NK-92 (cell line): ENCODE measurements around the gene PANK4.

Experiments used
- DNase-seq: peaks from one replicate; lab custom pipeline; 2025; ENCODE audit not compliant: unreplicated experiment; lab: John Stamatoyannopoulos, UW

The PANK4 gene

GRCh38 chr1:2480236-2480985, 46.0 kb downstream of the PANK4 start:
- no peak for DNase-seq

- DNase-seq: no peak
Observed at GRCh38 chr1:2479618-2480017, 46.8 kb downstream of the PANK4 start.

GRCh38 chr1:2479186-2479585, 47.2 kb downstream of the PANK4 start:
- DNase-seq: no peak

GRCh38 chr1:2477791-2478499, 48.5 kb downstream of the PANK4 start:
- DNase-seq: no peak

GRCh38 chr1:2477309-2477708, 49.1 kb downstream of the PANK4 start:
- DNase-seq: no peak

GRCh38 chr1:2476061-2476999, 50.1 kb downstream of the PANK4 start, which contains the start of gene PLCH2:
PLCH2 (plus strand) TSS chr1:2476289; CDS start chr1:2476589, 300 bp downstream.
- no peak for DNase-seq

- no peak for DNase-seq
Observed at GRCh38 chr1:2475571-2475970, 50.8 kb downstream of the PANK4 start.

GRCh38 chr1:2474933-2475371, 51.4 kb downstream of the PANK4 start:
- DNase-seq: no peak

GRCh38 chr1:2474104-2474844, 52.1 kb downstream of the PANK4 start:
- DNase-seq: no peak

GRCh38 chr1:2473198-2473597, 53.2 kb downstream of the PANK4 start:
- no peak for DNase-seq

- DNase-seq: no peak
Observed at GRCh38 chr1:2472561-2473177, 53.7 kb downstream of the PANK4 start.

- DNase-seq: no peak
Observed at GRCh38 chr1:2472109-2472508, 54.3 kb downstream of the PANK4 start.

GRCh38 chr1:2471587-2472001, 54.8 kb downstream of the PANK4 start:
- no peak for DNase-seq

- no peak for DNase-seq
Observed at GRCh38 chr1:2471159-2471471, 55.3 kb downstream of the PANK4 start.

GRCh38 chr1:2470290-2471158, 55.9 kb downstream of the PANK4 start:
- DNase-seq: no peak

- DNase-seq: no peak
Observed at GRCh38 chr1:2469103-2469940, 57.1 kb downstream of the PANK4 start.

GRCh38 chr1:2468540-2468939, 57.9 kb downstream of the PANK4 start:
- DNase-seq: no peak

GRCh38 chr1:2468041-2468472, 58.3 kb downstream of the PANK4 start:
- DNase-seq: no peak
